ENCODE data around the gene HIP1R. TPM values are rescaled to one million over a fixed set of nuclear protein-coding genes. Genes with fewer than 3 reads are reported as not detected.

The HIP1R gene
- total RNA-seq, 1 donor from 2014 or later = 31.3 TPM

- peaks cover 2% of the 10 kb centered on the region for H3K36me3 Mint-ChIP-seq (ENCODE audit: unreplicated experiment)
- no peaks in the 10 kb centered on the region for H3K9me3 Mint-ChIP-seq (ENCODE audit: unreplicated experiment)
- no peaks in the 10 kb centered on the region for H3K27me3 Mint-ChIP-seq (ENCODE audit: unreplicated experiment)
- H3K27ac Mint-ChIP-seq (ENCODE audit: unreplicated experiment) = no peak overlapping the region
- H3K4me3 Mint-ChIP-seq (ENCODE audit: unreplicated experiment) = no peak overlapping the region
- no peak for DNase-seq (ENCODE audit: extremely low spot score, unreplicated experiment)
- H3K4me1 Mint-ChIP-seq (ENCODE audit: unreplicated experiment) = peaks cover 21% of the 10 kb centered on the region
- no peak for TF ChIP-seq CTCF (IDR thresholded peaks at IDR 0.05)
Observed at GRCh38 chr12:122845865-122846621, 10.8 kb downstream of the HIP1R start.

- Mint-ChIP-seq H3K36me3 (ENCODE audit: unreplicated experiment) (peaks cover 2% of the 10 kb centered on the region), H3K4me3 (ENCODE audit: unreplicated experiment) (no peak overlapping the region), H3K27me3 (ENCODE audit: unreplicated experiment) (no peaks in the 10 kb centered on the region), H3K27ac (ENCODE audit: unreplicated experiment) (no peak overlapping the region), H3K9me3 (ENCODE audit: unreplicated experiment) (no peaks in the 10 kb centered on the region), H3K4me1 (ENCODE audit: unreplicated experiment) (peaks cover 16% of the 10 kb centered on the region)
- no peak for DNase-seq (ENCODE audit: extremely low spot score, unreplicated experiment)
- no peak for TF ChIP-seq CTCF (IDR thresholded peaks at IDR 0.05)
Observed at GRCh38 chr12:122846622-122847515, 11.6 kb downstream of the HIP1R start.

- H3K9me3 Mint-ChIP-seq (ENCODE audit: unreplicated experiment) = no peaks in the 10 kb centered on the region
- DNase-seq (ENCODE audit: extremely low spot score, unreplicated experiment) = no peak
- H3K36me3 Mint-ChIP-seq (ENCODE audit: unreplicated experiment) = peaks cover 2% of the 10 kb centered on the region
- peaks cover 16% of the 10 kb centered on the region for H3K4me1 Mint-ChIP-seq (ENCODE audit: unreplicated experiment)
- TF ChIP-seq CTCF (IDR thresholded peaks at IDR 0.05) = no peak
- no peaks in the 10 kb centered on the region for H3K27me3 Mint-ChIP-seq (ENCODE audit: unreplicated experiment)
- H3K27ac Mint-ChIP-seq (ENCODE audit: unreplicated experiment) = no peak overlapping the region
- no peak overlapping the region for H3K4me3 Mint-ChIP-seq (ENCODE audit: unreplicated experiment)
Observed at GRCh38 chr12:122847516-122847836, 12.2 kb downstream of the HIP1R start.

GRCh38 chr12:122847921-122848421, 12.7 kb downstream of the HIP1R start:
- H3K9me3 Mint-ChIP-seq (ENCODE audit: unreplicated experiment) = no peaks in the 10 kb centered on the region
- TF ChIP-seq CTCF (IDR thresholded peaks at IDR 0.05) = no peak
- peaks cover 16% of the 10 kb centered on the region for H3K4me1 Mint-ChIP-seq (ENCODE audit: unreplicated experiment)
- H3K36me3 Mint-ChIP-seq (ENCODE audit: unreplicated experiment) = peaks cover 2% of the 10 kb centered on the region
- H3K27ac Mint-ChIP-seq (ENCODE audit: unreplicated experiment) = no peak overlapping the region
- no peak overlapping the region for H3K4me3 Mint-ChIP-seq (ENCODE audit: unreplicated experiment)
- H3K27me3 Mint-ChIP-seq (ENCODE audit: unreplicated experiment) = no peaks in the 10 kb centered on the region
- no peak for DNase-seq (ENCODE audit: extremely low spot score, unreplicated experiment)
